Activated T-helper 17 cell treated with anti-CD3 and anti-CD28 coated beads, Interleukin-2, amount 50 U/mL, for 72 hours (primary cell): Measurements from ENCODE around the gene YPEL1. TPM values are rescaled to one million over a fixed set of nuclear protein-coding genes. Genes with fewer than 3 reads are reported as not detected.
"Not testable (repeated sequence)": the region's sequence is repeated elsewhere in the genome, so short reads cannot be mapped to it uniquely, and the experiment has no call there.

Source experiments
- ATAC-seq: fragments of 150-1000 bp; cut with Tn5 transposase; replicated peaks from 2 replicates; pipeline ENCODE4 v1.10.0; 2021; ENCODE audit warnings: mild to moderate bottlenecking, moderate library complexity
- H3K27ac Mint-ChIP-seq: one replicate; pipeline ENCODE4 v1.8.0; 2022; ENCODE audit warnings: mixed read lengths
- H3K27me3 Mint-ChIP-seq: one replicate; pipeline ENCODE4 v1.8.0; 2022; ENCODE audit warnings: mixed read lengths
- H3K36me3 Mint-ChIP-seq: one replicate; pipeline ENCODE4 v1.8.0; 2022; ENCODE audit warnings: low read depth, mild to moderate bottlenecking, mixed read lengths
- H3K4me1 Mint-ChIP-seq: one replicate; pipeline ENCODE4 v1.8.0; 2022; ENCODE audit warnings: mixed read lengths
- H3K4me3 Mint-ChIP-seq: one replicate; pipeline ENCODE4 v1.8.0; 2022; ENCODE audit warnings: mild to moderate bottlenecking, mixed read lengths
- H3K9me3 Mint-ChIP-seq: one replicate; pipeline ENCODE4 v1.8.0; 2022; ENCODE audit warnings: mixed read lengths
- total RNA-seq, 2 donors: library from RNA; stranded (reverse); gene quantifications; one replicate each; pipeline ENCODE4 v1.2.3, GENCODE V29; 2022

The YPEL1 gene
- total RNA-seq, 2 donors from 2014 or later, result 0.91 to 4.6 TPM

DNA sequence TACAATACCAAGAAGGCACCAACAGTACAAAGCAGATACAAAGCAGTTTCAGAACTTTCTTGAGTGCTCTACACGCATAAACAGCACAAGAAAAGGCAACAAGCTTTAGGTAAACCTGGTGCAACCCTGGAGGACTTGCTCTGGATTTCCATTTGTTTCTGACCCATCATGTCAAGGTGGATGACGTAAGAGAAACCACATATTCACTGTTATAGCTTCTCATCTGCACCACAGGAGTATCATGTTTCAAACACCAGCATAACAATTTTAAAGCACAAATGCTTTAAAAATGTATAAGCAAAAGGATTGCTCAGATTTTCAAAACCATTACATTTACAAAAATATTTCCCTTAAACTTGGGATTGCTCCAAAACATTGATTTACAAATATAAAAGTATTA is 25.0 kb upstream of the YPEL1 start:
- Mint-ChIP-seq H3K36me3 (peaks cover 84% of the 10 kb centered on the region), H3K27me3 (no peaks in the 10 kb centered on the region), H3K4me1 (peaks cover 37% of the 10 kb centered on the region), H3K4me3 (no peak overlapping the region), H3K9me3 (no peaks in the 10 kb centered on the region), H3K27ac (no peak overlapping the region)
- no peak for ATAC-seq

DNA sequence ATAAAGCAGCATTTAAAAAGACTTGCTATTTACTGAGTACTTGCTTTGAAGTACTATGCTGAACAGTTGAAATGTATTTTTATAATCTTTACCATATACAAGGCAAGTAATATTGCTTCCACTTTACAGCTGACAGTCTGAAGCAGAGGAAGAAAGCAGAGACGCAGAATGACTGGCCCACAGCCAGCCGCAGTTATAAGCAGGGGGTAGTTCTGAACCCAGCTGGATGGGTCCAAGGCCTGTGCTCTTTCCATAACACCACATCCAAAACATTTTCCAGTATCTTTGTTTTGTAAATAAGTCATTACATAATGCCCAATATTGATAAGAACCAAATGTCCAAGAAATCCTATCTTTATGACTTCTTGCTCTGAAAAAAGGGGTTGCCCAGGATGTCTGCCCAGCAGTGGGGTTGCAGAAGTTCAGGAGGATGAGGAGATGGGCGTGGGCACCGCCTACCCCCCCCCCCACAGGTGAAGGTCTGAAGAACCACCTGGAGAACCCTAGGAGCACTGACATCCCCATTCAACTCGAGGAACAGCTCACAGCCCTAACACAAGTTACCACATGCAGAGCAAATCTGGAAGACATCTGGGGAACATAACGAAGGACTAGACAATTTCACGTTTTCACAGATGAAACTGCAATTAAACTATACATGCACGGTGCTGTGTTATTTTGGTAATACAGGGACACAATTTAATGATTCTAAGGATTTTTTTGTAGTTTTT is 24.2 kb upstream of the YPEL1 start:
- Mint-ChIP-seq H3K4me1 (peaks cover 32% of the 10 kb centered on the region), H3K36me3 (peaks cover 83% of the 10 kb centered on the region), H3K27me3 (no peaks in the 10 kb centered on the region), H3K4me3 (no peak overlapping the region), H3K9me3 (no peaks in the 10 kb centered on the region), H3K27ac (no peak overlapping the region)
- ATAC-seq, result no peak

DNA sequence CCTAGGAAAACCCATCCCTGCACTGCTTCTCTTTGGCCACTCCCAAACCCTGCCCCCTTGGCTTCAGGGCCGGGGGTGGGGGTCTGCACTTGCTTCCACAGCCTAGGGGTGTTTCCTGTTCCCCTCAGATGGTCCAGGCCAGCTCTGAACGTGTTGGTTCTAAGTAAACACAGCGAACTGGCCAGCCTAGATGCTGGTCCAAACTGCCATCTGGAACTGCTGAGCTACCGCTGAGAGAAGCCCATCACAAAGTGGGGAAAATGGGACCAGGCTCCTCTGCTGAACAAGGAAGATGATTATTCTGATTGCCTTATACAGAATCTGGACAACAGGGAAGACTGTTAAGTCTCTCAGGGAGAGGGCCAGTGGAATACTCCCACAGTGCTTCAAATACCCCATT is 23.5 kb upstream of the YPEL1 start:
- no peaks in the 10 kb centered on the region for H3K9me3 Mint-ChIP-seq

DNA sequence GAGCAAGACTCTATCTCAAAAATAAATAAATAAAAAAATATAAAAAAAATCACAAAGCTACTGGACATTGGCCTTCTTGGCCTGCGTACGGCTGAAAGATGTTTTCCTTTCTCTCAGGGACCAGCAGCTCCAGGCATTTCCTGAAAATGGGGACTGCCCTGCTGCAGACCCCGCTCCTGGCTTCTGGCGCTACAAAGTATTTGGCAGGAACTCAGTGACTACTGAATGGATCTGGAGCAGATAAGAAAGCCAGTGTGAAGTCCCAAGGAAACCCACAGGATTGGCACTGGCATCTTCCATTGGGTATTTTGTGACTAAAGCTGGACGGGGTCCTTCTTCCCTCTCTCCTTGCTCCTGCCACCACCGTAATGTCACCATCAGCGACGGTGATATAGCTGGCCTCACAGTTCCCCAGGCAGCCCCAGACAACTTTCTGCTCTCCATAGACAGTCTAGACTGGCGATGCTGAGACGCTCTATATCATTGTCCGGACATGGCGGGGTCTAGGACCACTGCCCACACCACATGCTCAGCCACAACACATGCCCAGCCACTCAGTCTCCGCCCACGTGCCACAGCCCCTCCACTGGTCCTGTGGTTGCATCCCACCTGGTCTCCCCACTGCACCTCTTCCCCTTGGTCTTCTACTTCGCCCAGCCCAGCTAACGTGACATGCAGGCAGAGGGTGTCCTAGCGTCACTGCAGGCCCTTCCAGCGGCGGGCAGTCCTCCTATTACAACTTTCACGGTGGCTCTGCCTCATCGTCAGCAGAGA is 22.7 kb upstream of the YPEL1 start:
- peaks cover 18% of the 10 kb centered on the region for H3K4me1 Mint-ChIP-seq
- no peak for ATAC-seq
- H3K36me3 Mint-ChIP-seq, result peaks cover 70% of the 10 kb centered on the region
- H3K9me3 Mint-ChIP-seq, result no peaks in the 10 kb centered on the region
- H3K27me3 Mint-ChIP-seq, result no peaks in the 10 kb centered on the region
- H3K27ac Mint-ChIP-seq, result no peak overlapping the region
- no peak overlapping the region for H3K4me3 Mint-ChIP-seq

More for the DNA sequence above, 23.5 kb upstream of the YPEL1 start:
- Mint-ChIP-seq H3K27ac (no peak overlapping the region), H3K4me1 (peaks cover 25% of the 10 kb centered on the region), H3K4me3 (no peak overlapping the region), H3K36me3 (peaks cover 78% of the 10 kb centered on the region), H3K27me3 (no peaks in the 10 kb centered on the region)
- no peak for ATAC-seq

DNA sequence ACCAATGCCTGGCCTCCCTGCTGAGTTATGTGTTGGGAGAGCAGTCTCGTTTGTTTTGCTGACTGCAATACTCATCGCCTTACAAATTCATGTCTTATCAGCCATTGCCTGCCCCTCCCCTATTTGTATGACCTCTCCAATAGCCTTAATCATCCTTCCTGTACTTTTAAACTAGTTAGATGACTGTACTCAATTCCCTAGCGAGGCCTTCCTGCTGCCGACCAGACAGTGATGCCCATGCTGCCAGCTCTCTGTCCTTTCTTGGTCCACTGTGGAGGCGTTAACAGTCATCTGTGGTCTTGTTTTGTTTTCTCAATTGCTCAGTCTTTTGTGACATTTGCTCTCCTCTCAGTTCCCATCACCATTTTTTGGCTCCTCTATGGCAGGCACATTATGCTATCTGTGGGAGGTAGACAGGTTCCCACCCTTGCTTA is 20.3 kb upstream of the YPEL1 start:
- peak; percentile 88 for ATAC-seq
- Mint-ChIP-seq H3K27me3 (no peaks in the 10 kb centered on the region), H3K4me3 (no peak overlapping the region), H3K9me3 (no peaks in the 10 kb centered on the region), H3K36me3 (peaks cover 50% of the 10 kb centered on the region), H3K27ac (no peak overlapping the region), H3K4me1 (peaks cover 9% of the 10 kb centered on the region)

DNA sequence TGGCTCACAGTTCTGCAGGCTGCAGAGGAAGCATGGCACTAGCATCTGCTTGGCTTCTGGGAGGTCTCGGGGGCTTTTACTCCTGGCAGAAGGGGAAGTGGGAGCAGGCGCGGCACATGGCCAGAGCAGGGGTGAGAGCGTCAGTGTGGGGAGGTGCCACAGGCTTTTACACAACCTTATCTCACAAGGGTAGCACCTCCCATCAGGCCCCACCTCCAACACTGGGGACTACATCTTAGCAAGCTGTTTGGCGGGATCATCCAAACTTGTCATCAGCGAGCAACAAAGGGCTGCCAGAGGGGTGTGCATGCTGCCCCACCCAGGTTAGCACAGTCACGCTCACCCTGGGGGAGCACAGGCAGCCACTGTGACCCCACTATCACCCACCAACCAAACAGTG is 18.9 kb upstream of the YPEL1 start:
- ATAC-seq, result no peak
- Mint-ChIP-seq H3K4me1 (peaks cover 5% of the 10 kb centered on the region), H3K36me3 (peaks cover 36% of the 10 kb centered on the region), H3K27me3 (no peaks in the 10 kb centered on the region), H3K27ac (no peak overlapping the region), H3K9me3 (no peaks in the 10 kb centered on the region), H3K4me3 (no peak overlapping the region)

DNA sequence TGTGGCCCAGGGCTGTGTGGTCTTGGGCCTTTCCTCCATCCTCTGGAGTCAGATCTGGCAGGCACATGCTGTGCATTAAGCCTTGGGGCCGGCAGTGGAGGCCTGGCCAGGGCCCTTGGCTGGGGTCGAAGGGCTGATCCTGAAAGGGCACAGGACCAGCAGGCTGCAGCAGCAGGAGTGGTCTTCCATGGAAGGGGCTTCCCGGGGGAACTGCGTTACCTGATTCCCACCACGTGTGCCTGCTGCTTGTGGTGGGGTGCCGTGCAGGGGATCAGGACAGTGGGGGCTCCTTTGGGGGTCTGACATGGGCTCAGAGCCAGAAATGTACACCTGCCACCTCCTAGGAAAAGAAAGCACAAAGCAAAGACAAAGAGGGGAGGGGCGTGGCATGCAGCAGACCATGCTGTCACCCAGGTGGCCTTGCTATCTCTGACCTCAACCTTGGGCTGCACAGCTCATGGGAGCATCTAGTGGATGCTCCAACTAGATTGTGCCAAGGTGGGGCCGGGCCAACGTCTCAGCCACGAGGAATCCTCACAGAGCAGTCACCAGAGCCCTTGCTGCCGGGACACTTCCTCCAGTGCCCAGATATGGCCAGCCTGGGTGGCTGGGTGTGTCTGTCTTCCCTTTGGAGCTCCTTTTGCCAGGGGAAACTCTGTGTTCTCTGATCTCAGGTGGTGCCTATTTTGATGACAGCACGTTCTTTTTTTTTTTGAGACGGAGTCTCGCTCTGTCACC is 17.9 kb upstream of the YPEL1 start:
- ATAC-seq, result no peak
- H3K36me3 Mint-ChIP-seq, result peaks cover 26% of the 10 kb centered on the region
- H3K27ac Mint-ChIP-seq, result no peak overlapping the region
- H3K4me3 Mint-ChIP-seq, result no peak overlapping the region
- peaks cover 5% of the 10 kb centered on the region for H3K4me1 Mint-ChIP-seq
- no peaks in the 10 kb centered on the region for H3K9me3 Mint-ChIP-seq
- H3K27me3 Mint-ChIP-seq, result no peaks in the 10 kb centered on the region

DNA sequence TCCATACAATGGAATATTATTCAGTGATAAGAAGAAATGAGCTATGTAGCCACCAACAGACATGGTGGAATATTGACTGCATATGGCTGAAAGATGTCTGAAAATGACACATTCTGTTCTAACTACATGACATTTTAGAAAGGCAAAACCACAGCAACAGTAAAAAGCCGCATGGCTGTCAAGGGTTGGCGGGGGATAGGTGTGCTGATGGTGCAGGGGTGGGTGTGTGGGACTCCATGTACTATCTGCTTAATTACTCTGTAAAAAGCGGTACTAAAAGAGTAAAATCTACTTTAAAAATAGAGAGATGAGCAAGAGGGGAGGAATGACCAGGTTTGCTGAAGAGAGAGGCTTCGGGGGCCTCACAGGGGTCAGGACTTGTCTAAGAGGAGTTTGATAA is 16.7 kb upstream of the YPEL1 start:
- Mint-ChIP-seq H3K4me1 (peaks cover 5% of the 10 kb centered on the region), H3K27ac (no peak overlapping the region)

DNA sequence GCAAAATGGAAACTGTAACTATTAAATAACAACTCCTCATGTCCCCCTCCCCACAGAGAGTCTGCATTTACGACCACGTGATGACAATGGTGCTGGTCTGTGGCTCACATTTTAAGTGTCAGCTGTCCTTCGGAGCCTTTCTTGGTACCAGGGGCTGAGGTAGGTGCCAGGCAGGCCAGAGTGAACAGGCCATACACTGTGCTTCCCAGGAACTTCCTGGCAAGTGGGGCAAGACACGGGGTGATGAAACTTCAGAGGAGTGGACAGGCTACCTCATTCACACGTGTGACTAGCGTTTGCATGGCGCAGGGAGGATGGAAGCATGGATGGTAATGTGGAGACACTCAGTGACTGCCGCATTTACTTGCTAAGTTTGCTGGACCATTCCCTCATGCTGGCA is 10.4 kb upstream of the YPEL1 start:
- H3K27ac Mint-ChIP-seq, result no peak overlapping the region
- no peaks in the 10 kb centered on the region for H3K4me1 Mint-ChIP-seq
- no peak overlapping the region for H3K4me3 Mint-ChIP-seq
- no peaks in the 10 kb centered on the region for H3K36me3 Mint-ChIP-seq
- no peaks in the 10 kb centered on the region for H3K9me3 Mint-ChIP-seq
- H3K27me3 Mint-ChIP-seq, result no peaks in the 10 kb centered on the region
- no peak for ATAC-seq

More for the DNA sequence above, 16.7 kb upstream of the YPEL1 start:
- ATAC-seq, result no peak
- Mint-ChIP-seq H3K36me3 (peaks cover 14% of the 10 kb centered on the region), H3K4me3 (no peak overlapping the region), H3K27me3 (no peaks in the 10 kb centered on the region), H3K9me3 (no peaks in the 10 kb centered on the region)

DNA sequence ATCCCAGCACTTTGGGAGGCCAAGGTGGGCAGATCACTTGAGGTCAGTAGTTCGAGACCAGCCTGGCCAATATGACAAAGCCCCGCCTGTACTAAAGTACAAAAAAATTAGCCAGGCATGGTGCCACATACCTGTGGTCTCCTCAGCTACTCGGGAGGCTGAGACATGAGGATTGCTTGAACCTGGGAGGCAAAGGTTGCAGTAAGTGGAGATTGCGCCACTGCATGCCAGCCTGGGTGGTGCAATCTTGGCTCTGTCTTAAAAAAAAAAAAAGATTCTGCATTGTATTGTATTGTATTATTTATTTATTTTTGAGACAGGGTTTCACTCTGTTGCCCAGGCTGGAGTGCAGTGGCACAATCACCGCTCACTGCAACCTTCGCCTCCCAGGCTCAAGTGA is 9.3 kb upstream of the YPEL1 start:
- not testable (repeated sequence) for H3K36me3 Mint-ChIP-seq, H3K9me3 Mint-ChIP-seq, ATAC-seq, H3K4me1 Mint-ChIP-seq, H3K27me3 Mint-ChIP-seq, H3K4me3 Mint-ChIP-seq, H3K27ac Mint-ChIP-seq

DNA sequence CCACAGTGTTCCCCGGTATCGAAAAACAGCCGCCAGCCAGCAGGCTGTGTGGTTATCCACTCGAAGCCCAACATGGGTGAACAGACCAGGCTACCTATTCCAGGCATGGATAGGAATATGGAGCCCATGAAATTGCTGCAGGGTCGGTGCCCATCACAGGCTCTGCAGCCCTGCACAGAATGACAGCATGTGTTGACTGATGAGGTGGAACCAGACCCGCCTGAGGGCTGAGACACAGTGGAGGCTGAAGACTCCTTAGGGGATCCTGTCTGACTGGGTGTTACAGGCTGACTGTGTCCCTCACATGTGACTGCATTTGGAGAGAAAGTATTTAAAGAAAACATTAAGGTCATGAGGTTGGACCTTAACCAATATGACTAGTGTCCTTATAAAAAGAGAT is 6.2 kb upstream of the YPEL1 start:
- no peak overlapping the region for H3K4me3 Mint-ChIP-seq
- no peaks in the 10 kb centered on the region for H3K27me3 Mint-ChIP-seq
- H3K27ac Mint-ChIP-seq, result no peak overlapping the region
- no peaks in the 10 kb centered on the region for H3K9me3 Mint-ChIP-seq
- H3K4me1 Mint-ChIP-seq, result no peaks in the 10 kb centered on the region
- no peak for ATAC-seq
- H3K36me3 Mint-ChIP-seq, result no peaks in the 10 kb centered on the region

DNA sequence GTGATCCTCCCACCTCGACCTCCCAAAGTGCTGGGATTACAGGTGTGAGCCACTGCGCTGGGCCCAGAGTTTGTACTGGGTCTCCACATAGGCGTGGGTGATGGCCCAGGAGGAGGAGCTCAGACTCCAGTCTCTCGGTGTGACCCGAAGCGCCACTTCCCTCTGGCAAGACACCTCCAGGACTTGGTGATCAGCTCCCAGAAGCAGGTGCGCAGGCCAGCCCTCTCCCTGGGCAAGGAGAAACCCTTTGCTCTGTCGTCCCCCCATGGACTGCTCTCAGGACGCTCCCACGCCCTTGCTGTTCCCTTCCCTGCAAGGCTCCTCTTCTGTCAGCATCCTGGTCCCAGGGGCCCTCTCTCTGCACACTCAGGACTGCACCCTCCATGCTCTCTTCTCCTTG is 5.5 kb upstream of the YPEL1 start:
- Mint-ChIP-seq H3K9me3 (no peaks in the 10 kb centered on the region), H3K4me1 (no peaks in the 10 kb centered on the region), H3K27ac (no peak overlapping the region), H3K4me3 (no peak overlapping the region), H3K27me3 (no peaks in the 10 kb centered on the region), H3K36me3 (no peaks in the 10 kb centered on the region)
- no peak for ATAC-seq

DNA sequence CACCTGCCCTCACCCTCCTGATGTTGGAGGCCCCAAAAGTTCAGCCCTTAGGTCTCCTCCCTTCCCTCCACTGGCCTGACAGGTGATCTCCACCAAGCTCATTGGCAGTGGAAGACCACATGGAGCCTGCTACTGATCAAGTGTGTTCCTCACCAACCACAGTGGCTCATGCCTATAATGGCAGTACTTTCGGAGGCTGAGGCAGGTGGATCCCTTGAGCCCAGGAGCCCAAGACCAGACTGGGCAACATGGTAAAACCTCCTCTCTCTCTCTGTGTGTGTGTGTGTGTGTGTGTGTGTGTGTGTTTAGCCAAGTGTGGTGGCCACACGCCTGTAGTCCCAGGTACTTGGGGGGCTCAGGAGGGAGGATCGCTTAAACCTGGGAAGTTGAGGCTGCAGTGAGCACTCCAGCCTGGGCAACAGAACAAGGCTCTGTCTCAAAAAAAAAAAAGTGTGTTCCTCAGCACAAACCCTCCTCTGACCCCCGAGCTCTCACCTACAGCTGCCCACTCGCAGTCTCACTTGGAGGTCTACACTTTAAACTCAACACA is 4.3 kb upstream of the YPEL1 start:
- Mint-ChIP-seq H3K4me1 (peaks cover 2% of the 10 kb centered on the region), H3K9me3 (no peaks in the 10 kb centered on the region), H3K27me3 (no peaks in the 10 kb centered on the region), H3K27ac (no peak overlapping the region), H3K4me3 (no peak overlapping the region), H3K36me3 (no peaks in the 10 kb centered on the region)
- no peak for ATAC-seq

DNA sequence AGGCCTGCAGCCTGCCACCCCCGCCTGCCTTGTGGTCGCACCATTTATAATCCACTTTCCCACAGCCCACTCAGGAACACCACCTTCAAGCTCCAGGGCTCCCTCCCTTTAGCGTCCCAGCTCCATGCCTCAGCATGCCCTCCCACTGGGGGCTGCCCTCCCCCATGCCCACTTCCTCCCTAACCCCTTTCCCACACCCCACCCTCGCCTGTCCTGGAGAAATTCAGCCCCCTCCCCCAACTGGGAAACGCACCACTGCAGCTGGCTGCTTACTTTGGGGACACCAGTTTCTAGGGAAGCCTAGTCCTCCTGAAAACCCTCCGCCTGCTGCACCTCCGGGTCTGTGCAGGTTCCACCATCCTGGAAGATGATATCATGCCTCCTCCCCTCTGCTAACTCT is 3.4 kb upstream of the YPEL1 start:
- H3K27me3 Mint-ChIP-seq, result no peaks in the 10 kb centered on the region
- H3K36me3 Mint-ChIP-seq, result no peaks in the 10 kb centered on the region
- ATAC-seq, result no peak
- no peak overlapping the region for H3K4me3 Mint-ChIP-seq
- H3K27ac Mint-ChIP-seq, result no peak overlapping the region
- H3K9me3 Mint-ChIP-seq, result no peaks in the 10 kb centered on the region
- peaks cover 11% of the 10 kb centered on the region for H3K4me1 Mint-ChIP-seq
